H1 (cell line): ENCODE measurements around the gene MLH3. TPM values are rescaled to one million over a fixed set of nuclear protein-coding genes. Genes with fewer than 3 reads are reported as not detected.

Experiments used
- CTCF ChIA-PET: fragments of 300-600 bp; sonication (Branson Sonifier 250); formaldehyde crosslinking; loops from one replicate; lab custom pipeline; 2021; ENCODE audit not compliant: partially characterized antibody; lab: Charles Lee
- POLR2A ChIA-PET: fragments of 300-600 bp; sonication (Branson Sonifier 250); formaldehyde crosslinking; loops from one replicate; lab custom pipeline; 2021; ENCODE audit warnings: inconsistent platforms; ENCODE audit not compliant: partially characterized antibody; lab: Charles Lee
- DNase-seq, 2 experiments: peaks; one replicate each; pipeline versions ENCODE4 v3.0.0 to v3.0.0-alpha.2; 2010 to 2022; ENCODE audit warnings: low spot score in 2 of 2, low read depth in 1 of 2, mixed read lengths in 1 of 2
- FAIRE-seq: peaks from 2 replicates; lab custom pipeline; 2011; peaks lifted over from hg19 to GRCh38; lab: Jason Lieb, UNC
- H2AFZ ChIP-seq: 2 replicates; pipeline ENCODE4 v1.8.1; 2012; ENCODE audit warnings: low read length, inconsistent platforms
- H2AK5ac ChIP-seq: 2 replicates; pipeline ENCODE4 v1.6.1; 2013; ENCODE audit warnings: low read depth, low read length
- H2BK120ac ChIP-seq: replicated peaks from 2 replicates; pipeline ENCODE3; 2013; ENCODE audit warnings: low read depth, low read length, inconsistent platforms
- H2BK12ac ChIP-seq: 2 replicates; pipeline ENCODE4 v1.6.1; 2013; ENCODE audit warnings: low read depth, low read length
- H2BK15ac ChIP-seq: 2 replicates; pipeline ENCODE4 v1.6.1; 2013; ENCODE audit warnings: low read length
- H2BK20ac ChIP-seq: 2 replicates; pipeline ENCODE4 v1.6.1; 2013; ENCODE audit warnings: low read length
- H2BK5ac ChIP-seq: 2 replicates; pipeline ENCODE4 v1.6.1; 2013; ENCODE audit warnings: low read depth, low read length
- H3K14ac ChIP-seq: 2 replicates; pipeline ENCODE4 v1.6.1; 2013; ENCODE audit warnings: inconsistent platforms; ENCODE audit not compliant: insufficient read length
- H3K18ac ChIP-seq: 2 replicates; pipeline ENCODE4 v1.6.1; 2013; ENCODE audit warnings: low read length; ENCODE audit errors: extremely low read depth
- H3K23ac ChIP-seq: 2 replicates; pipeline ENCODE4 v1.6.1; 2013; ENCODE audit warnings: inconsistent platforms; ENCODE audit not compliant: insufficient read length
- H3K23me2 ChIP-seq: 2 replicates; pipeline ENCODE4 v1.6.1; 2013; ENCODE audit warnings: low read depth, low read length
- H3K27ac ChIP-seq: 2 replicates; pipeline ENCODE4 v1.6.1; 2011; ENCODE audit warnings: low read depth, low read length, inconsistent platforms
- H3K27me3 ChIP-seq, 4 experiments: replicated peaks in 1 of 4; 1 replicate in 1 of 4; 2 replicates in 3 of 4; pipeline versions ENCODE4 v1.6.1 to v1.8.1; 2011 to 2013; ENCODE audit warnings: low read length in 3 of 4, mild to moderate bottlenecking in 3 of 4, inconsistent platforms in 2 of 4, mixed read lengths in 2 of 4, moderate library complexity in 1 of 4; ENCODE audit not compliant: control insufficient read depth in 3 of 4, insufficient read depth in 3 of 4; ENCODE audit errors: extremely low read depth in 1 of 4
- H3K36me3 ChIP-seq, 4 experiments: 2 replicates each; pipeline versions ENCODE4 v1.6.1 to v1.8.1; 2011 to 2013; ENCODE audit warnings: mild to moderate bottlenecking in 4 of 4, low read length in 3 of 4, moderate library complexity in 2 of 4, control low read depth in 1 of 4, inconsistent platforms in 1 of 4; ENCODE audit not compliant: insufficient read depth in 4 of 4, control insufficient read depth in 2 of 4
- H3K4ac ChIP-seq: replicated peaks from 2 replicates; pipeline ENCODE3; 2013; ENCODE audit warnings: low read length, low read depth, mixed read lengths, inconsistent platforms; ENCODE audit not compliant: insufficient read length
- H3K4me1 ChIP-seq, 4 experiments: replicated peaks in 1 of 4; 1 replicate in 1 of 4; 2 replicates in 3 of 4; pipeline versions ENCODE4 v1.6.1 to v1.8.1; 2011 to 2013; ENCODE audit warnings: low read length in 3 of 4, inconsistent platforms in 2 of 4, mixed read lengths in 1 of 4; ENCODE audit not compliant: insufficient read depth in 4 of 4, control insufficient read depth in 3 of 4
- H3K4me2 ChIP-seq, 2 experiments: 2 replicates each; pipeline versions ENCODE4 v1.6.1 to v1.8.1; 2011 to 2013; ENCODE audit warnings: low read depth in 2 of 2, low read length in 2 of 2, control low read depth in 1 of 2, inconsistent platforms in 1 of 2, mild to moderate bottlenecking in 1 of 2; ENCODE audit not compliant: insufficient read depth in 1 of 2
- H3K4me3 ChIP-seq, 4 experiments: fragments of 200-600, 300-600 bp in 1 of 4; sonication (generic), shearing (Covaris generic), sonication (Bioruptor Twin) in 1 of 4; 2 replicates each; pipeline versions ENCODE4 v1.5.1 to v1.8.1; 2011 to 2016; ENCODE audit warnings: low read length in 4 of 4, low read depth in 3 of 4, control low read depth in 2 of 4, inconsistent platforms in 2 of 4, mild to moderate bottlenecking in 2 of 4, mixed read lengths in 1 of 4, moderate library complexity in 1 of 4; ENCODE audit not compliant: insufficient read depth in 2 of 4; ENCODE audit errors: extremely low read depth in 1 of 4
- H3K56ac ChIP-seq: replicated peaks from 2 replicates; pipeline ENCODE3; 2013; ENCODE audit warnings: low read depth, mild to moderate bottlenecking, mixed read lengths, low read length, inconsistent platforms; ENCODE audit not compliant: insufficient read length
- H3K79me1 ChIP-seq: 2 replicates; pipeline ENCODE4 v1.6.1; 2013; ENCODE audit warnings: low read depth, low read length, control low read depth
- H3K79me2 ChIP-seq, 2 experiments: 2 replicates each; pipeline versions ENCODE4 v1.6.1 to v1.8.1; 2012 to 2013; ENCODE audit warnings: low read length in 2 of 2, mild to moderate bottlenecking in 2 of 2, inconsistent platforms in 1 of 2; ENCODE audit not compliant: insufficient read depth in 2 of 2, control insufficient read depth in 1 of 2
- H3K9ac ChIP-seq, 4 experiments: replicated peaks in 1 of 4; 1 replicate in 1 of 4; 2 replicates in 3 of 4; pipeline versions ENCODE4 v1.6.1 to v1.8.1; 2011 to 2013; ENCODE audit warnings: low read depth in 3 of 4, low read length in 3 of 4, control low read depth in 2 of 4, mild to moderate bottlenecking in 2 of 4, moderate library complexity in 2 of 4, inconsistent platforms in 1 of 4; ENCODE audit errors: extremely low read depth in 1 of 4
- H3K9me3 ChIP-seq, 2 experiments: 2 replicates each; pipeline versions ENCODE4 v1.6.1 to v1.8.1; 2012 to 2013; ENCODE audit warnings: mild to moderate bottlenecking in 2 of 2, moderate library complexity in 2 of 2, control low read depth in 1 of 2, inconsistent platforms in 1 of 2, low read depth in 1 of 2, low read length in 1 of 2, mixed read lengths in 1 of 2; ENCODE audit not compliant: insufficient read depth in 2 of 2
- H4K20me1 ChIP-seq, 2 experiments: replicated peaks in 1 of 2; 2 replicates each; pipeline versions ENCODE3 to v1.8.1; 2011 to 2013; ENCODE audit warnings: inconsistent platforms in 2 of 2, low read length in 2 of 2, mild to moderate bottlenecking in 1 of 2; ENCODE audit not compliant: insufficient read depth in 2 of 2, control insufficient read depth in 1 of 2
- H4K5ac ChIP-seq: 2 replicates; pipeline ENCODE4 v1.6.1; 2013; ENCODE audit warnings: low read length, low read depth, mixed read lengths, inconsistent platforms; ENCODE audit not compliant: insufficient read length
- H4K8ac ChIP-seq: 2 replicates; pipeline ENCODE4 v1.8.0; 2013; ENCODE audit warnings: mild to moderate bottlenecking, moderate library complexity, low read length, inconsistent platforms; ENCODE audit not compliant: insufficient read depth; ENCODE audit errors: extremely low read depth
- H4K91ac ChIP-seq: replicated peaks from 2 replicates; pipeline ENCODE3; 2013; ENCODE audit warnings: low read length, mixed read lengths, inconsistent platforms; ENCODE audit not compliant: insufficient read length
- CHD1 ChIP-seq: IDR thresholded peaks from 2 replicates; pipeline ENCODE4 v1.6.1; 2012; ENCODE audit warnings: low read depth, low read length, improper control_type of control experiment
- RBBP5 ChIP-seq: IDR thresholded peaks from 2 replicates; pipeline ENCODE4 v1.7.1; 2012; ENCODE audit warnings: low read depth, mild to moderate bottlenecking, inconsistent platforms, low read length, moderate library complexity, borderline replicate concordance
- WGBS, 2 experiments: shearing (Covaris generic) in 1 of 2; methylation state at CpG; one replicate each; pipeline versions ENCODE4 v1.1.6 to v1.1.7; 2013 to 2015; ENCODE audit warnings: low lambda C conversion rate in 2 of 2, mixed read lengths in 2 of 2, inconsistent platforms in 1 of 2, low coverage in 1 of 2, missing lambda C conversion rate in 1 of 2; ENCODE audit not compliant: insufficient replicate concordance in 2 of 2, insufficient coverage in 1 of 2, insufficient read length in 1 of 2; ENCODE audit errors: extremely low coverage in 1 of 2, missing lambda C conversion rate in 1 of 2; 5-methylcytosine and 5-hydroxymethylcytosine counted together
- polyA plus RNA-seq, 7 experiments: library from polyadenylated mRNA; depleted of rRNA in 3 of 7; stranded (reverse) in 5 of 7; unstranded in 2 of 7; fragments of >200 nt in 5 of 7; fragments of 200-250 nt in 2 of 7; gene quantifications; 1 replicate in 5 of 7; 2 replicates in 1 of 7; 4 replicates in 1 of 7; pipeline versions ENCODE4 v1.2.1 to v1.2.3, GENCODE V29; 2011 to 2013; ENCODE audit warnings: missing spikeins in 2 of 7, mixed read lengths in 2 of 7
- total RNA-seq: library from RNA; stranded (reverse); fragmentation: NEBNext Ultra II Directional; extraction: Animal tissue kit (Norgen Biotek cat#: 25700); gene quantifications from 2 replicates; pipeline ENCODE4 v1.2.1, GENCODE V29; 2021

MLH3 gene
- total and polyA plus RNA-seq, 2 of the 8 experiments (the other 6 are each of a cell fraction or from before 2014, with no cell fraction given) = 9.3 to 20.1 TPM

DNA sequence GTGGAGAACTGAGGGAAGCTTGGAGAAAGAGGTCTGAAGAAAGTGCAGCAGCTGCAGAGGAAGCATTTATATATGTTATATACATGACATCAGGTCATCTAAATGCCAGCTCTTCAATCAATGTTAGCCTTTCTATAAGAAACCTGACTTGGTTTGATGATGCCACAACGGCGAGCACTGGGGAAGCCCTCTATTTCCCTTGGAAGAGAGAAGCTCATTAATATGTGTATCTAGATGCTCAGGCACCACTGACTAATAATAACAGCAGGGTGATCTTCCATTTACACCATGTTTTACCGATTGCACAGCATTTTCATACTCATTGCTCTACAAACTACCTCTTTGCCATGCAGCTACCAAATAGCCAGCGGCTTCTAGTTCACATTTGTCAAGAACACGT is 11.7 kb upstream of the MLH3 start:
- CTCF ChIA-PET = interaction anchor here (0.7 to 5.0 kb wide), 7 partner anchors 25 to 603 kb away, joined by 3 to 34 read pairs (median 3); no protein-coding TSS in a partner anchor
- no peak overlapping the region for H2AK5ac ChIP-seq
- H3K56ac ChIP-seq = no peak overlapping the region
- H3K4ac ChIP-seq = no peak overlapping the region
- H3K79me2 ChIP-seq = peaks cover 0 to 14% of the 10 kb centered on the region in 2 experiments; a peak in 2 of 4 replicates
- H2BK12ac ChIP-seq = no peak overlapping the region
- 0 out of 2 replicates have a peak overlapping the region, but pooled peaks have one; percentile 38 for H2AFZ ChIP-seq
- no peak overlapping the region for H3K18ac ChIP-seq
- no peaks in the 10 kb centered on the region for H3K27me3 ChIP-seq
- DNase-seq (no peak), FAIRE-seq (no peak)
- no peak overlapping the region for H2BK15ac ChIP-seq
- no peak overlapping the region for H2BK120ac ChIP-seq
- no peak overlapping the region for H3K27ac ChIP-seq
- H2BK5ac ChIP-seq = 0 out of 2 replicates have a peak overlapping the region, but pooled peaks have one; percentile 47
- peaks cover 5% of the 10 kb centered on the region for H3K79me1 ChIP-seq
- H3K14ac ChIP-seq = no peak overlapping the region
- H3K9me3 ChIP-seq = no peaks in the 10 kb centered on the region
- peaks cover 0 to 9% (median 3%) of the 10 kb centered on the region in 4 experiments; a peak in 2 of 8 replicates for H3K36me3 ChIP-seq
- WGBS, 2 experiments = 64% methylated on average over 5 of the region's 5 CpGs; no CpG with 5 or more reads in 1 of the 2 experiments
- no peaks in the 10 kb centered on the region; a peak in 2 of 7 replicates for H3K4me1 ChIP-seq
- H3K4me3 ChIP-seq = peak overlapping the region; percentile 70 to 87 (median 79)
- no peaks in the 10 kb centered on the region for H4K20me1 ChIP-seq
- H4K5ac ChIP-seq = no peak overlapping the region
- H3K9ac ChIP-seq = peak overlapping the region in 3 of 4 experiments; percentile 21 to 86 (median 51); a peak in 4 of 7 replicates
- H4K8ac ChIP-seq = no peak overlapping the region
- no peak overlapping the region for H2BK20ac ChIP-seq
- POLR2A ChIA-PET = interaction anchor here (0.9 to 2.2 kb wide), 8 partner anchors 8 to 157 kb away, joined by 3 to 6 read pairs (median 4); no protein-coding TSS in a partner anchor
- H3K4me2 ChIP-seq = peak overlapping the region; percentile 80 to 98
- H3K23ac ChIP-seq = no peak overlapping the region
- TF ChIP-seq RBBP5 (no peak), CHD1 (no peak)
- peaks cover 9% of the 10 kb centered on the region for H3K23me2 ChIP-seq
- no peak overlapping the region for H4K91ac ChIP-seq
